Umbilical cord (tissue), 2 donors: ENCODE data around the gene FRAS1. TPM values are rescaled to one million over a fixed set of nuclear protein-coding genes. Genes with fewer than 3 reads are reported as not detected.
"Not testable (repeated sequence)": the region's sequence is repeated elsewhere in the genome, so short reads cannot be mapped to it uniquely, and the experiment has no call there.

ENCODE experiments used
- DNase-seq: peaks from one replicate; pipeline ENCODE4 v3.0.0-alpha.2; 2015; ENCODE audit warnings: low spot score
- total RNA-seq: library from RNA; depleted of rRNA; stranded (reverse); fragments of >200 nt; gene quantifications from one replicate; pipeline ENCODE4 v1.2.3, GENCODE V29; 2014; ENCODE audit warnings: low replicate concordance; ENCODE audit not compliant: insufficient read depth

The FRAS1 gene, protein sequence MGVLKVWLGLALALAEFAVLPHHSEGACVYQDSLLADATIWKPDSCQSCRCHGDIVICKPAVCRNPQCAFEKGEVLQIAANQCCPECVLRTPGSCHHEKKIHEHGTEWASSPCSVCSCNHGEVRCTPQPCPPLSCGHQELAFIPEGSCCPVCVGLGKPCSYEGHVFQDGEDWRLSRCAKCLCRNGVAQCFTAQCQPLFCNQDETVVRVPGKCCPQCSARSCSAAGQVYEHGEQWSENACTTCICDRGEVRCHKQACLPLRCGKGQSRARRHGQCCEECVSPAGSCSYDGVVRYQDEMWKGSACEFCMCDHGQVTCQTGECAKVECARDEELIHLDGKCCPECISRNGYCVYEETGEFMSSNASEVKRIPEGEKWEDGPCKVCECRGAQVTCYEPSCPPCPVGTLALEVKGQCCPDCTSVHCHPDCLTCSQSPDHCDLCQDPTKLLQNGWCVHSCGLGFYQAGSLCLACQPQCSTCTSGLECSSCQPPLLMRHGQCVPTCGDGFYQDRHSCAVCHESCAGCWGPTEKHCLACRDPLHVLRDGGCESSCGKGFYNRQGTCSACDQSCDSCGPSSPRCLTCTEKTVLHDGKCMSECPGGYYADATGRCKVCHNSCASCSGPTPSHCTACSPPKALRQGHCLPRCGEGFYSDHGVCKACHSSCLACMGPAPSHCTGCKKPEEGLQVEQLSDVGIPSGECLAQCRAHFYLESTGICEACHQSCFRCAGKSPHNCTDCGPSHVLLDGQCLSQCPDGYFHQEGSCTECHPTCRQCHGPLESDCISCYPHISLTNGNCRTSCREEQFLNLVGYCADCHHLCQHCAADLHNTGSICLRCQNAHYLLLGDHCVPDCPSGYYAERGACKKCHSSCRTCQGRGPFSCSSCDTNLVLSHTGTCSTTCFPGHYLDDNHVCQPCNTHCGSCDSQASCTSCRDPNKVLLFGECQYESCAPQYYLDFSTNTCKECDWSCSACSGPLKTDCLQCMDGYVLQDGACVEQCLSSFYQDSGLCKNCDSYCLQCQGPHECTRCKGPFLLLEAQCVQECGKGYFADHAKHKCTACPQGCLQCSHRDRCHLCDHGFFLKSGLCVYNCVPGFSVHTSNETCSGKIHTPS (N-terminal part only)
- total RNA-seq, result 47.7 TPM

DNA sequence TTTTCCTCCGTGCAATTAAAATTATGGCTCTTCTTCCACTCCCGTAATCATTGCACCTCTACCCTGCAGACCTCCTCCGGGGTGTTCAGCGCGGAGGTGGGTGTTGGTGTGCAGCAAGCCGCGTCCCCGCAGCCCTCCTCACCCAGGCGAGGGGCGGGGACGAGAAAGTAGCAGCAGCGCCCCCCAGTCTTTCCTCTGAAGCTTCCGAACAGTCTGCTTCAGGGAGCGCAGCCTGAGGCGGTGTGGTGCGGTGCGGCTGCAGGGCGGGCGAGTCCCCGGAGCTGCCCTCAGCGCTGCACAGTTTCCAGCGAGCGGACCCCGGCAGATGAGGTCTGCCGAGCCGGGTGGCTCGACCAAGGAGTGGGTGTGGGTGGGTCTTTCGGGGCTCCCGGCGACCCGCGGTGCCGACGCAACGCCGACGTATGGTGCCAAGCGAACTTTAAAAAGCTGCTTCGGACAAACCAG is at the start of gene FRAS1:
Gene FRAS1, plus strand, starts transcription at position 189 of the 465 bp plus-strand sequence. CDS start 687 bp downstream, outside the sequence.
- peak; percentile 59 for DNase-seq

DNA sequence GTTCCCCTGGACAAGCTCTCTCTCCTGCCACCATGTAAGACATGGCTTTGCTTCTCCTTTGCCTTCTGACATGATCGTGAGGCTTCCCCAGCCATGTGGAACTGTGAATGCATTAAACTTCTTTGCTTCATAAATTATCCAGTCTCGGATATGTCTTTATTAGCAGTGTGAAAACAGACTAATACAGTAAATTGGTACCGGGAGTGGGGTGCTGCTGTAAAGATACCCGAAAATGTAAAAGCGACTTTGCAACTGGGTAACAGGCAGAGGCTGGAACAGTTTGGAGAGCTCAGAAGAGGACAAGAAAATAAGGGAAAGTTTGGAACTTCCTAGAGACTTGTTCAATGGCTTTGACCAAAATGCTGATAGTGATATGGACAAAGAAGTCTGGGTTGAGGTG is 46.1 kb upstream of the FRAS1 start:
- not testable (repeated sequence) for DNase-seq

DNA sequence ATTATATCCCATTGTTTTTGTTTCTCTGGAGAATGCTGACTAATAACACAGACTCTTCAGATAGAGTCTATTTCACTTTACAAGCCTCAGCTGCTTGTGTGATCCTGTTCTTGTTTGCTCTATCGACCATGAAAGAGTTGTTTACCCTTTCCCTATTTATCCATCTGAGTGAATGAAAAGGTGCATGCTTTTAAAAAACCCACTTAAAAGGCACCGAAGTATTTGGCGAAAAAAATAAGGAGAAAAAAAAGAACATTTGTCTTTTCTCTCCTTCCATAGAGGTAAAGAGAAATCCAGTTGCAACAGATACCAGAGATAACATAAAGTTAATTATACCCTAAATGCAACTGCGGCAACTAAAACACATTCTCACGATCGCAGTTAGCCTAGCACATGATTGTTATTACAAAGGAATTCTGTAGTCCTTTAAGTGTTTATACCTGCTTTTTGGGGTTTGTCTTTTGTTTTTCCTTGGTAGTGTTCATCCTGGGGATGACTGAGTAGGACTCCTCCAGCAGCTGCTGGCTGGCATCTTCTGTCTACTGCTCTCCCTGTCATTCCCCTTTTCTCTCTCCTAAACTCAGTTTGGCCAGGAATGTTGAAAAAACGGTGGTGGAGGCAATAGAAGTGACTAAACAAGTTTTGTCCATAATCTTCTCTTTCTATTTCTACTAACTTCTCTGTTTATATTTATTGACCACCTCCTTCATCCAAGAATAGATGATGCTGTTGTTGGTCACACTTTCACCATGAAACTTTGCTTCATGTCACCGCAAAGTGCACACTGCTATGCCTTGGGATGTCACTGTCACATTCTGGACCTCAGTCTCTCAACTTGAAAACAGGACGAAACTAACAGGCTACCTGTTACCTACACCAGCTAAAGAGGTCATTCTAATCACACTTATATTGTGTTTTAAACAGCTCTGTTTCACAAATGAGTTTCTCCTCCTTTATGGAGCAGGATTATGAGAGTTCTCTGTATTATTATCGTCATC is 41.9 kb upstream of the FRAS1 start:
- no peak for DNase-seq

DNA sequence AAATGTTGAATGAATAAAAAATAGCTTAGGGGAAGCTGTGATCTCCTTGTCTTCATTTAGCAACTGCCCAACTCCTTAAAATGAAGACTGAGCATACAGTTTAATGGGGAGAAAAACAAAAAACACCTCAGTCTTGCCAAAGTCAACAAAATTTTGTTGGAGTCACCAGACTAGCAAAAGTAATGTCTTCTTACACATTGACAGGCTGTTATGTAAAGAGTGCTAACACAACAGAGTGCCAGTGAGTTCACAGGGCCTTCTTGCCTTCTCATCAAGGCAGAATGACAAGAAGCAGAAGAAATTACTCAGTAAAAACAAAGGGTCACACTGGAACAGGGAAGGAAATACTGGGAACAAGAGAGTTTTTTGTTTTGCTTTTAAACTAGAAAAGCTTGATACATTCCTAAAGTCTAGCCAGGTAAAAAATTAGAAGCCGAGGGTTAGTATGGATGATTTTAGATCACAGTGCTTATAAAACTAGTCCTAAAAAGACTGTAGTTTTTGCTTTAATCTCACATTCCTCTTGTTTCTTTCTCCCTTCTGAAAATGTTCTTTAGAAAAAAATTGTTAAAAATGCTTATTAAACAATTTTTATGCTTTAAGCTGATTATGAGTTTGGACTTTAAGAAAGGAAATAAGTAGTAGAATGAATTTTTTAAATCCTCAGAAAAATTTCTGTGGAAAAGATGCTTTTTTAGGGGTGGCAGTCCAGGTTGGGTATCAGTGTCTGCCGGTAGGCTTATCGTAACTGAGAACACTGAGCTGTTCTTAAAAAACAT is 38.7 kb upstream of the FRAS1 start:
- DNase-seq, result no peak

DNA sequence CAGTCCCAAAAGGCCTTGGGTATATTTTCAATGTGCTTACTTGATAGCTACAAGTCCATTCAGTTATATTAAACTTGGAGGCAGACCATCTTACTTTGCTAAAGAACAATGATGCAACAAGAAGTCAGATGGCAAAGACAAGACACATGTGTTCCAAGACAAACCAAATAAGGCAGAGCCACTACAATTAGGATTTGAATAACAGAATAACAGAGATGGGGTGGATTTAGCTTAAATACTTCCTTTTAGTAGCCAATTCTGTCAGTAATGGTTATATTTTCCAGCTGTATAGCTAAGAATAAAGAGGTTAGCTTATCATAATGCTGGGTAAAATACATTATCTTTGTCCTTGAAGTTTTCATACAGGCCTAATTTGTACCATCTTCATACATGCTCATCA is 37.7 kb upstream of the FRAS1 start:
- DNase-seq, result peak; percentile 20

DNA sequence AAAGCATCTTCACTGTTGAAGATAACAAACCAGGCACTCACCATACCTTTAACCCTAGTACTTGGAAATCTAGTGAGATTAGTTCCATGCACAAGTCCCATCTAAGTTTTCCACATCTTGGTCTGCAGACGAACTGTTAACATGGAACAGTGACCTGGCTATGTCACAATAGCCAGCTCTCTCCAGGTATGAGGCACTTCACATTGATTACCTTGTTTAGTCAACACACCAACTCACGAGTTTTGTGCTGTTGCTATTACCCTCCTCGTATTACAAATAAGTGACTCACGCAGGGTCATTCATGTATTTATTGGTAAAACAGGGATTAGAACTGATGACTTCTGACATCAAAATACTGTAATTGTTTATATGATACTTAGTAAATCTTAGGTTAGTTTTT is 36.4 kb upstream of the FRAS1 start:
- no peak for DNase-seq

DNA sequence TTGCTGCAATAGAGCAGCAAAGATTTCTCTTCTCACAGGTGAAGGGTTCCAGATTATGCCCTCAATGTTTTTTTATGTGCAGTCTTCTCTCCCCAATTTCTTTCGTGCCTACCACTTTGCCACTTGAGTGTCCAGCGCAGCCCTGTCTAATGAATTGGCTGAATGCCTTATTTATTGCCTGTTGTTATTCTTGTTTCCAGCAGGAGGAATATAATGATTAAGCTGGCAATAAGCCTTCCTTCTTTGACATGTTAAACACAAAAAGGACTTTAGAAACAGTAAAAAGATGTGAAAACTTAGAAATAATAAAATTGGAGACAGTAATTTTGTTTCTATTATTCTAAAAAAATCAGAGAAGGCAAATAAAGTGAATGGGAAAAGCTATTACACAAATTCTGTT is 34.6 kb upstream of the FRAS1 start:
- DNase-seq, result no peak

DNA sequence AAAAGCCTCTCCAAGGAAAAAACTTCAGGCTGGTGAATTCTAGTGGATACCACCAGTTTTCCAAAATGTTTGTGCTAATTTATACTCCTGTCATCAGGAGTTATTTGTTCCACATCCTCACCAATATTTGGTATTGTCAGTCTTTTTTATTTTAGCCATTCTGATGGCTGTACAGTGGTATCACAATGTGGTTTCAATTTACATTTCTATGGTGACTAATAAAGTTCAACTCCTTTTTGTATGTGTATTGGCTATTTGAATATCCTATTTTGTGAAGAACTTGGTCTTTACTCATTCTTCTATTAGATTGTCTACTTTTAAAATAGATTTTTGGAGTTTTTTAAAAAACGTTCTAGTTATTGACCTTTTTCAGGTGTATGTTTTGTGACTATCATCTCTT is 33.0 kb upstream of the FRAS1 start:
- no peak for DNase-seq

DNA sequence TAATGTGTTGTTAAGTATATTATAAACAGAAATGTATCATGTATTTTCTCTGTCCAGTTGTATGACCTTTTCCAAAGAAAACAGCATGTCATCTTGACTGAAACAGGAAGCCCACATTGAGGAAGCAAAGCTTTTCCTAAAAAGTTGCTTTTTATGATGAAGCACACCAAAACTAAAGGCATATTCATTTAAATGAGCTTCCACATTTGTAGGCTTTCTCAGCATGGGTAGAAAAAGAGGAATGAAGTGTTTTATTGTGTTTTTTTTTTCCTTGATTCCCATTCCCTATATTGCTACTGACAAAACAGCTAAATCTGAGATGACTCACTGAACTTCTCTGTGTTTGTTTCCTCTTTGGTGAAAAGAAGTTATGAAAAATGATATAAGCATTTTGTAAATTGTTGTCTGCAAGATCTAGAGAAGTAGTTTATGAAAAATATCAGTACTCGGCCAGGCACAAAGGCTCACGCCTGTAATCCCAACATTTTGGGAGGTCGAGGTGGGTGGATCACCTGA is 32.5 kb upstream of the FRAS1 start:
- DNase-seq, result no peak

DNA sequence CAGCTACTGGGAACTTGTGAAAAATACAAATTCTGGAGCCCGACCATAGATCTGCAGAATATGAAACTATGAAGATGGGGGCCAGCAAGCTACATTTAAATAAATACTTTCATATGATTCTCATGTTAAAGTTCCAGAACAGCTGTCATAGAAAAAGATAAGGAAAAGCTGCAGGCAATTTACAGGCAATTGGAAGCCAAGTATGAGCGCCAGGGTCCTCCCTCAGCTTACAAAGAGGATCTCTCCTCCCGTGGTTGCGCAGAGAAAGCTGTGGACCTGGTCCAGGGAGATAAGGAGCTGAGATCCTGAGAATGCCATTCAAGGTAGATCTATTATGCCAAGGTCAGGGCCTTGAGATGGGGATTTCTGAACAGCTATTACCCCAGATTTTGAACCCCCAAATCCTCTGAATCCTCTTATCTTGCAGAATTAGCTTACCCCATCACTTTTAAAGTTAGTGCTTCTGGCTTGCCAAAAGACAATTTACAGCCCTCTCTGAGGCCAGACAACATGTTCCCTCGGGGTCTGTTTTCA is 25.6 kb upstream of the FRAS1 start:
- DNase-seq, result peak; percentile 97

DNA sequence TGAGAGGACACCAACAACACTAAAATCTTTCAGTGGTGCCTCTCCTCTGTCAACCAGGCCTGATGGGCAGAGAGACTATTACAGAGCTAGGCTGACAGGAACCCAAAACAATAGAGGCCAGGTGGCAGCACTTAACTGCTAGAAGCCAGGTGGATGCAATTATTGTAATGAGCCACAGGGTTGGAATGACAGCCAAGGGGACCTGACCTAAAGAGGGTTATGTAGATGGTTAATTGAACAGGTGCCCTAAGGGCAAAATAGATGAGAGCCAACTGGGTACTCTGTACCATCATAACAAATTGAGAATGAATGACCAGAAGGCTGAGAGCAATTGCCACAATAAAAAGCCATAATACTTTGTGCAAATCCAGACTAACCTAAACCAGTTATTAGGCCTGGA is 24.7 kb upstream of the FRAS1 start:
- DNase-seq, result no peak

DNA sequence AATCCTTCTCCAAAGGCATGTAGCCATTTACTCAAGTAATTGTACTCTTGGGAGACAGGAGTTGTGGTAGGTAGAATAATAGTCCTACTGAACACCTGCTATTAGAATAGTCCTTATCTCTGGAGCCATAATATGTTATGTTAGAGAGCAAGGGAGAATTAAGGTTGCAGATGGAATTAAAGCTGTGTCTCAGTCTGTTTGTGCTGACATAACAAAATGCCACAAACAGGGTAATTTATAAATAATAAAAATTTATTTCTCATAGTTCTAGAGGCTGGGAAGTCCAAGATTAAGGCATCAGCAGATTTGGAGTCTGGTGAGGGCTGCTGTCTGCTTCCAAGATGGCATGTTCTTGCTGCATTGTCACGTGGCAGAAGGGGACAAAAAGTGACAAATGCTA is 24.2 kb upstream of the FRAS1 start:
- no peak for DNase-seq

DNA sequence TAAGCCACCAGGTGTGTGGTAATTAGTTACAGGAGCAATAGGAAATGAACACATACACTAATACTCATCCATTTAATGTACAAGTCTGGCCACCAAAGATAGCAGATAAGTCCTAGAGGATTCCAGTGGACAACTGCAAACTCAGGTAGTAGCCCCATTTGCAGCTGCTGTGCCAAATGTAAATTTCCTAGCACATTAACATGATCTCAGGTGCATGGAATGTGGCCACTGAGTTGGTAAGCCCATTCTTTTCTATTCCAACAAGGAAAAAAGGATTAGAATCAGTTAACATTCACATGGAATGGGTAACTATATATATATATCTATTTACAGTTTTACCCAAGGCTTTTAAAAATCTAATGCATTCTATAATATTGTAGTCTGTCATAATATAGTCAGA is 23.3 kb upstream of the FRAS1 start:
- DNase-seq, result no peak

DNA sequence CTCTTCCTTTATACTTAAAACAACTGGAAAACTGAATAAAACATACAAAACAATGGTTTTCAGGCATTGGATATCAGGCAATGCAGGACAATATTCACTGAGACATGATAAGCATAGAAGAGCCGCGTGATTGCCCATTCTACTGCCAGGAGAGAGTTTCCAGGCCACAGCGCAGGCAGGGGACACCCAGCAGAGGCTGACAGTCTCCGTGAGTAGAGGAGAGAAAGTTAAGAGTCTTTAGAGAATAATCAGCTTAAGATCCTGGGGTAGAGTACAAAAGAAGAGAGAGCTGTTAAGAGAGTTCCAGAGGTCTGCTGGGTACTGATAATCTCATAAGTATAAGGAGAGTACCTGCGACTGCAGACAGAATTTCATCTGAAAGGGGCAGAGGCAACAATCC is 18.4 kb upstream of the FRAS1 start:
- no peak for DNase-seq

DNA sequence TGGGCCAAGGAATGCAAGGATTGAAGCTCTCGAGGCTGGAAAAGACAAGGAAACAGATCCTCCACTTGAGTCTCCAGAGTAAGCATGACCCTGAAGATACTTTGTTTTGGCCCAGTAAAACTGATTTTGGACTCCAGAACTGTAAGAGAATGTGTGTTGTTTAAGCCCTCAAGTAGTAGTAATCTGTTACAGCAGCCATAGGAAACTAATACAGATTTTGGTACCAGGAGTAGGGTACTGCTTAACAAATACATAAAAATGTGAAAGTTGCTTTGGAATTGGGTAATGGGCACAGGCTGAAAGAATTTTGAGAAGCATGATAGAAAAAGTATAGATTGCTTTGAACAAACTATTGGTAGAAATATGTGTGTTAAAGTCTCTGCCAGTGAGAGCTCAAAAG is 17.4 kb upstream of the FRAS1 start:
- DNase-seq, result no peak

DNA sequence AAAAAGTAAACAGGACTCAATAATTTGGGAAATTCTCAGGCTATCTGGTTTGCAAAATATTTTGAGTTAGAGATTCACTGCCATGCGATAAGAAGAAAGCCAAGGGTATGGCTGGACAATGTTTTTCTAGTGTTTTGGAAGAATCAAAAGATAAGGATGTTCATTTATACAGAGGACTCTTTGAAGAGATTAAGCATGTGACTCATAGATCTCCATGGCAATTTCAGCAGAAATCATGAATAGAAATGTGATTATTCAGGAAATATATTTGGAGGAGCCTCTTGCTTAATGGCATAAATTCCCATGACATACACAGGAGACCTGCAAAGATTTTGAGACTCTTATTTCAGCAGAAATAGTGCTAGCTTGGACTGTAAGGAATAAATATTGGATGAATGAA is 16.7 kb upstream of the FRAS1 start:
- DNase-seq, result peak; percentile 71

DNA sequence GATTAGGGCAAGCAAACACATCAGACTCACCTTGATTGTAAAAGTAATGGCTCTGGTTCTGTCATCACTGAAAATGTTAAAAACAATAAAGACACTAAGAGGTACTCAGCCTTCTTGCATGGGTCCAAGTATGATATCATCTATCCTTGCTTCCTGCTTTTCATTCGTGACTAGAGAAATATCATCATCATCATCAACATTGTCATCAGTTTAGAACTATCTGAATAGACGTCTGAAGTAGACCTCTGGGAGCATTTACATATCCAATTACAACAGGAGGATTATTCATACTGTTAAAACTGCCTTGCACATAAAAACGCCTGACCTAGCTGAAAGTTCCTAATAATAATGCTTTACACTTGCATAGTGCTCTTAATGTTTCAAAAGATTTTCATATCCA is 9.8 kb upstream of the FRAS1 start:
- DNase-seq, result no peak

DNA sequence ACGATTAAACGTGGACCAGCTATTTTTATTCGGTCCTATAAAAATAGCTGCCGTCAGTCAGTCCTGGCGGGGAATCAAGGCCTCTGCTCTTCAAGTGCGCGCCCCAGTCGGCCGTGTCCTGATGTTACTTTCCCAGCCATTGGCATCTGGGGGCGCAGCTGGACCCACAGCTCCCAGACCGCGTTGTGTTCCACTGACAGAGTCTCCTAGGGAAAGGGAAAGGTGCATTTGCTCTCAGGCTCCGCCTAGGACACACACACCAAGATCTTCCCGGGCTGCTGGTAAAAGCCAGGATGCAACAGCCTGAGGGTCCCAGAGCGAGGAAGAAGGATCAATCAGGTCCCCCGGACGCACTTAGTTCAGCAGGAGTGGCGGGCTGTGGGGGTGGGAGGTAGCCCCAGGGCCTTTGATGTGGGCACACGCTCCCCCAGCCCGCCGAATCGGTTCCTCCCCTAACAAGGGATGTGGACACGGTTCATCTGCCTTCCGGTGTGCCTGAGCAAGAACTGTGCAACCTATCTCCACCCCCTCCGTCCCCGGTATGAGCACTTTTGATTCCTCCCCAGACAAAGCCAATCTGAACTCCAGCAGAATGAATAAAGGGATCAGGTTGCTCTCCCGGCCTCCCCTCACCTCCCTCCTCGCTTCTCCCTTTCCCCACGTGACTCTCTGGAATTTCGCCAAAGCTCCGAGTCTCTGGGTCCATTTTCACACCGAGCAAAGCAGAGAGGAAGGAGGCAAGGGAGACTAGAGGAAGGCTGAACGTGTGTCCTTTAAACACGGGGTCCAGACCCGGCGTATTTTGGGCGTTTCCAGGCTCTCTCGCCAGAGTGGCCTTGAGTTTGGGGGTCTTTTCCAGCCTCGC is 626 bp upstream of the FRAS1 start:
- DNase-seq, result peak; percentile 85
